Femur (tissue), 1 donor: ENCODE data around the gene MYO5A.

ENCODE experiments used
- DNase-seq: peaks from one replicate; pipeline ENCODE4 v3.0.0-alpha.2; 2017

The MYO5A gene

GRCh38 chr15:52281085-52282035 is 247.3 kb downstream of the MYO5A start:
- no peak for DNase-seq

GRCh38 chr15:52280326-52281084 is 248.2 kb downstream of the MYO5A start:
- no peak for DNase-seq

- no peak for DNase-seq
These were observed 249.9 kb downstream of the MYO5A start for GRCh38 chr15:52278636-52279367.

GRCh38 chr15:52278135-52278534 is 250.5 kb downstream of the MYO5A start:
- no peak for DNase-seq

GRCh38 chr15:52277575-52277974 is 251.1 kb downstream of the MYO5A start:
- DNase-seq = no peak

GRCh38 chr15:52276256-52276770 is 252.4 kb downstream of the MYO5A start:
- no peak for DNase-seq

GRCh38 chr15:52263563-52264282 is 265.0 kb downstream of the MYO5A start:
- DNase-seq = no peak

GRCh38 chr15:52262364-52262763 is 266.3 kb downstream of the MYO5A start:
- DNase-seq = no peak

GRCh38 chr15:52261498-52262242 is 267.0 kb downstream of the MYO5A start:
- peak; percentile 62 for DNase-seq

GRCh38 chr15:52261026-52261425 is 267.7 kb downstream of the MYO5A start:
- no peak for DNase-seq

- no peak for DNase-seq
These were observed 269.2 kb downstream of the MYO5A start for GRCh38 chr15:52259503-52259902.

GRCh38 chr15:52258461-52258860 is 270.2 kb downstream of the MYO5A start:
- no peak for DNase-seq

GRCh38 chr15:52257734-52258062 is 271.0 kb downstream of the MYO5A start:
- DNase-seq = no peak
